ENCODE data around the gene POU2AF1. TPM values are rescaled to one million over a fixed set of nuclear protein-coding genes. Genes with fewer than 3 reads are reported as not detected.

The POU2AF1 gene
- total and polyA plus RNA-seq, 2 of the 13 experiments (the other 11 are each of a cell fraction or from before 2014, with no cell fraction given): 1.9 to 3.6 TPM

GRCh38 chr11:111395081-111395480 is 16.0 kb upstream of the POU2AF1 start (continued):
- TF ChIP-seq POGK (CRISPR knock-in tag; conservative IDR thresholded peaks at IDR 0.05) (peak; percentile 74), SALL1 (CRISPR knock-in tag; IDR thresholded peaks at IDR 0.05) (peak; percentile 93), ZFP1 (CRISPR knock-in tag; IDR thresholded peaks at IDR 0.05) (no peak), ZZZ3 (CRISPR knock-in tag; IDR thresholded peaks at IDR 0.05; ENCODE audit: borderline replicate concordance) (no peak), SMC3 (IDR thresholded peaks at IDR 0.05; ENCODE audit: low read length) (no peak), ZNF761 (CRISPR knock-in tag; conservative IDR thresholded peaks at IDR 0.05) (peak; percentile 73; the same call in 1 of the 2 replicates), SIX4 (CRISPR knock-in tag; IDR thresholded peaks at IDR 0.05) (no peak), NR3C1 (CRISPR knock-in tag; IDR thresholded peaks at IDR 0.05) (no peak), KLF11 (CRISPR knock-in tag; IDR thresholded peaks at IDR 0.05) (peak; percentile 87; the same call in 1 of the 2 replicates), ZNF260 (CRISPR knock-in tag; IDR thresholded peaks at IDR 0.05; ENCODE audit: borderline replicate concordance, low read depth) (no peak), ZNF605 (CRISPR knock-in tag; IDR thresholded peaks at IDR 0.05) (peak; percentile 88), ZNF687 (CRISPR knock-in tag; IDR thresholded peaks at IDR 0.05) (peak; percentile 100), ARNT2 (CRISPR knock-in tag; IDR thresholded peaks at IDR 0.05; ENCODE audit: low read depth) (peak; percentile 74), IKZF4 (CRISPR knock-in tag; IDR thresholded peaks at IDR 0.05; ENCODE audit: borderline replicate concordance, low read depth, not compliant biosample characterization) (peak; percentile 87), ZNF746 (CRISPR knock-in tag; IDR thresholded peaks at IDR 0.05) (0 out of 2 replicates have a peak, but pooled peaks have one; percentile 47), ZNF24 (IDR thresholded peaks at IDR 0.05) (no peak), ZNF788 (CRISPR knock-in tag; IDR thresholded peaks at IDR 0.05; ENCODE audit: borderline replicate concordance) (peak; percentile 35; the same call in 1 of the 2 replicates), IKZF5 (CRISPR knock-in tag; IDR thresholded peaks at IDR 0.05) (peak; percentile 85; the same call in 1 of the 2 replicates), E2F5 (CRISPR knock-in tag; conservative IDR thresholded peaks at IDR 0.05) (no peak), ZNF780A (CRISPR knock-in tag; IDR thresholded peaks at IDR 0.05) (no peak), TRIM22 (IDR thresholded peaks at IDR 0.05) (no peak), ATF3 (CRISPR knock-in tag; IDR thresholded peaks at IDR 0.05) (no peak)
